PFSK-1 (cell line): Measurements from ENCODE around the gene PPOX.

Experiments used
- POLR2AphosphoS5 ChIP-seq: IDR thresholded peaks from 2 replicates; pipeline ENCODE4 v1.6.1; 2012; ENCODE audit warnings: low read depth, mild to moderate bottlenecking, control low read depth, low read length, moderate library complexity
- REST ChIP-seq, 2 experiments: IDR thresholded peaks; 2 replicates each; pipeline versions ENCODE4 v1.6.1 to v1.8.0; 2011 to 2012; ENCODE audit warnings: low read depth in 2 of 2, low read length in 2 of 2, control low read depth in 1 of 2, inconsistent platforms in 1 of 2, mild to moderate bottlenecking in 1 of 2, moderate library complexity in 1 of 2; ENCODE audit not compliant: insufficient read depth in 1 of 2
- SIN3A ChIP-seq: IDR thresholded peaks from 2 replicates; pipeline ENCODE4 v1.6.1; 2012; ENCODE audit warnings: mild to moderate bottlenecking, low read length, moderate library complexity, borderline replicate concordance; ENCODE audit not compliant: insufficient read depth
- TAF1 ChIP-seq: IDR thresholded peaks from 2 replicates; pipeline ENCODE4 v1.6.1; 2012; ENCODE audit warnings: low read length, control low read depth, borderline replicate concordance; ENCODE audit not compliant: insufficient read depth

- TF ChIP-seq POLR2AphosphoS5 = no peak
- TF ChIP-seq TAF1 = no peak
- no peak for TF ChIP-seq REST (IDR thresholded peaks at IDR 0.05; ENCODE audit: insufficient read depth in 1 of 2, low read depth in 2 of 2, low read length in 2 of 2)
- TF ChIP-seq SIN3A = no peak
Observed at GRCh38 chr1:161220002-161220401, 53.8 kb downstream of the PPOX start.
